Measurements from ENCODE around the gene PRKD2. TPM values are rescaled to one million over a fixed set of nuclear protein-coding genes. Genes with fewer than 3 reads are reported as not detected.
A peak's percentile ranks its signal among the peaks of the same experiment; 100 is the strongest.

PRKD2 gene
- total RNA-seq, 1 experiment from 2014 or later, result 30.4 TPM

DNA sequence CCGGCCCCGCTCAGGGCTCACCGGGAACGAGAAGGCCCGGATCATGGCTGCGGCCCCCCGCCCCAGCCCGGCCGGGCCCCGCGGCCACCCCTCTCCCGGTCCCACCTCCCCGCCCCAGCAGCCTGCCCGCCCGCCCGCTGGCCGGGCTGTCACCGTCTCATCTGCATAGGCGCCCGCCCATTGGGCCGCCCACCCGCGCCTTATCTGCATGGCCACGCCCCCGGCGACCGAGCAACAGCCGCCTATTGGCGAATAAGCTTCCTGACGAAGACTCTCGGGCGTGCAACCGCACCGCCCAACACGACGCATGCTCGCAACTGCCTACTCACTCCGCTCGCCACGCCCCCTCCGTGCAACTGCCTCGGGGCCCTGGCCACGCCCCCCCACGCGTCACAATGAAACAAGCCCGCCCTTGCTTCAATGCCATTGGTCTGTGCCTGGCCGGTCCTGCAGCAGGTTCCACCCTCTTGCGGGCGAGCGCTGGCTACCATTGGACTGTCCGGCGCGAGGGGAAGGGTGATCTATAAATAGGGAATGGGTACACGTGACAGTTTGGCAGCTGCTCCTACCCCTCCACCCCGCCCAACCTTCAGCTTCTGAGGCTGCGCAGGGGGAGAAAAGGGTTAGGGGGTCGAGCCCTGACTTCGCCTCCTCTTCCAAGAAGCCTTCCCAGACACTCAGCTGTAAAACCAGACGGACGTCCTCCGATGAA is 55.7 kb downstream of the PRKD2 start, which contains the start of gene DACT3:
TSS of gene DACT3 (minus strand) at position 163 of the 712 bp plus-strand sequence. CDS start at position 45, 118 bp downstream.
- BruUV-seq (replicated peaks), result no TSS peak
- H3K27ac Mint-ChIP-seq (ENCODE audit: low read depth, unreplicated experiment), result peak within 1 kb of the TSS; percentile 39
- H3K9me3 Mint-ChIP-seq (ENCODE audit: unreplicated experiment), result no peaks in the 10 kb centered on the region
- peak within 1 kb of the TSS; percentile 63 for H3K4me3 Mint-ChIP-seq (ENCODE audit: unreplicated experiment)
- intact Hi-C loops (cut with micrococcal nuclease), result loop anchor here (5.0 kb wide), 1 partner anchor 119 kb away; no protein-coding TSS in a partner anchor
- POLR2A ChIA-PET, result interaction anchor here (0.7 to 2.6 kb wide), 13 partner anchors 10 to 758 kb away, joined by 3 to 30 read pairs (median 4); partner anchors contain the start of genes CALM3 and MYPOP
- no peaks in the 10 kb centered on the region for H3K36me3 Mint-ChIP-seq (ENCODE audit: insufficient read depth, unreplicated experiment)
- DNase-seq (ENCODE audit: unreplicated experiment), result peak; percentile 100
- CTCF ChIA-PET, result interaction anchor here (0.6 to 3.3 kb wide), 28 partner anchors 9 to 466 kb away, joined by 3 to 101 read pairs (median 6); no protein-coding TSS in a partner anchor
- TF ChIP-seq, protein P1, sequence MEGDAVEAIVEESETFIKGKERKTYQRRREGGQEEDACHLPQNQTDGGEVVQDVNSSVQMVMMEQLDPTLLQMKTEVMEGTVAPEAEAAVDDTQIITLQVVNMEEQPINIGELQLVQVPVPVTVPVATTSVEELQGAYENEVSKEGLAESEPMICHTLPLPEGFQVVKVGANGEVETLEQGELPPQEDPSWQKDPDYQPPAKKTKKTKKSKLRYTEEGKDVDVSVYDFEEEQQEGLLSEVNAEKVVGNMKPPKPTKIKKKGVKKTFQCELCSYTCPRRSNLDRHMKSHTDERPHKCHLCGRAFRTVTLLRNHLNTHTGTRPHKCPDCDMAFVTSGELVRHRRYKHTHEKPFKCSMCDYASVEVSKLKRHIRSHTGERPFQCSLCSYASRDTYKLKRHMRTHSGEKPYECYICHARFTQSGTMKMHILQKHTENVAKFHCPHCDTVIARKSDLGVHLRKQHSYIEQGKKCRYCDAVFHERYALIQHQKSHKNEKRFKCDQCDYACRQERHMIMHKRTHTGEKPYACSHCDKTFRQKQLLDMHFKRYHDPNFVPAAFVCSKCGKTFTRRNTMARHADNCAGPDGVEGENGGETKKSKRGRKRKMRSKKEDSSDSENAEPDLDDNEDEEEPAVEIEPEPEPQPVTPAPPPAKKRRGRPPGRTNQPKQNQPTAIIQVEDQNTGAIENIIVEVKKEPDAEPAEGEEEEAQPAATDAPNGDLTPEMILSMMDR (IDR thresholded peaks at IDR 0.05; ENCODE audit: unreplicated experiment), result no peak
- H3K4me1 Mint-ChIP-seq (ENCODE audit: insufficient read depth, unreplicated experiment), result peaks cover 7% of the 10 kb centered on the region
- peaks cover 41% of the 10 kb centered on the region for H3K27me3 Mint-ChIP-seq (ENCODE audit: insufficient read depth, unreplicated experiment)

DNA sequence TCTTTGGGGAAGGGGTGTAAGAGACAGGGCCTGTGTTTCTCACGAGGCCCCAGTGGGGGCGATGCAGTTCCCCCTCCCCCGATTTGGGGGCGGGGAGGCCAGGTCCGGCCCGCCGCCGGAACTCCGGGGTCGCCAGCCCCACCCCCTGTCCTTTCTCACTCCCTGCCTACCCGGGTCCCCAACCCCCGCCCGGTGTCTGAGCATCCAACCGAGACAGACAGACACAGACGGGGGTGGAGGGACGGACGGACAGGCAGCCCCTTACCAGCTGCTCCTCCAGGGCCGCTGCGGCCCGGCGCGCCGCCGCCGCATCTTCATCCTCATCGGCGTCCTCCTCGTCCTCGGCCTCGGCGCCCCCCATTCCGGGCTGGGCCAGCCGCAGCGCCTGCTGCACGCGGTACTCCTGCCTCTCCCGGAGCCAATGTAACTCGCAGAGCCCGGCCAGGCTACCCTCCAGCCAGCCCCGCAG is 56.3 kb downstream of the PRKD2 start:
- peaks cover 41% of the 10 kb centered on the region for H3K27me3 Mint-ChIP-seq (ENCODE audit: insufficient read depth, unreplicated experiment)
- intact Hi-C loops (cut with micrococcal nuclease), result loop anchor here (5.0 kb wide), 1 partner anchor 118 kb away; no protein-coding TSS in a partner anchor
- ChIA-PET POLR2A (interaction anchor here (0.6 to 2.6 kb wide), 10 partner anchors 17 to 164 kb away, joined by 3 to 30 read pairs (median 6); partner anchors contain the start of gene CALM3), CTCF (interaction anchor here (0.6 to 3.3 kb wide), 8 partner anchors 24 to 117 kb away, joined by 3 to 101 read pairs (median 5); no protein-coding TSS in a partner anchor)
- H3K9me3 Mint-ChIP-seq (ENCODE audit: unreplicated experiment), result no peaks in the 10 kb centered on the region
- H3K4me3 Mint-ChIP-seq (ENCODE audit: unreplicated experiment), result peak overlapping the region; percentile 63
- TF ChIP-seq, protein P1 (IDR thresholded peaks at IDR 0.05; ENCODE audit: unreplicated experiment), result no peak
- peaks cover 7% of the 10 kb centered on the region for H3K4me1 Mint-ChIP-seq (ENCODE audit: insufficient read depth, unreplicated experiment)
- H3K27ac Mint-ChIP-seq (ENCODE audit: low read depth, unreplicated experiment), result no peak overlapping the region
- no TSS peak for BruUV-seq (replicated peaks)
- no peaks in the 10 kb centered on the region for H3K36me3 Mint-ChIP-seq (ENCODE audit: insufficient read depth, unreplicated experiment)
- no peak for DNase-seq (ENCODE audit: unreplicated experiment)

DNA sequence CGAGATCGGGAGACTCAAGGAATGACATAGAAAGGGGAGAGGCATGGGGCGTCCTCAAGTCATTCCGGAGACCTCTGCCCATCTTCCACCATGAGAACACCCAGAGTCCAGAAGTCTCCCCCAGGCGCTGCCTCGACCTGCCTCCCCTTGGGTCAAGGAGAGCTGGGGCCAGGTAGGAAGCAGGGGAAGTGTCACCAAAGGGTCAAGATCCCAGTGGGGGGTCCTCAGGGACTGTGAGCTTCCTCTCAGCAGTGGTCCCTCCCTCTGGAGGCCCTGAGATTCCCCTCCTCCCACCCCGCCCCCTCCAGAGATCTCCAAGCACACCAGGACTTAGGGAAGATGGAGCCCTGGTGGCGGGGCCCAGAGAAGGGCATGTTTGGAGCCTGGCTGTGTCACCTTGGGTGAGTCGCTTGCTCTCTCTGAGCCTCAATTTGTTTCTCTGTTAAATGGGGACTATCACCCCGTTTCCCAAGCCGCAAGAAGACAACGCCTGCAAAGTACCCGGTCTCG is 56.9 kb downstream of the PRKD2 start:
- no peaks in the 10 kb centered on the region for H3K9me3 Mint-ChIP-seq (ENCODE audit: unreplicated experiment)
- DNase-seq (ENCODE audit: unreplicated experiment), result no peak
- H3K4me3 Mint-ChIP-seq (ENCODE audit: unreplicated experiment), result peak overlapping the region; percentile 63
- H3K27me3 Mint-ChIP-seq (ENCODE audit: insufficient read depth, unreplicated experiment), result peaks cover 46% of the 10 kb centered on the region
- H3K4me1 Mint-ChIP-seq (ENCODE audit: insufficient read depth, unreplicated experiment), result peaks cover 7% of the 10 kb centered on the region
- no TSS peak for BruUV-seq (replicated peaks)
- intact Hi-C loops (cut with micrococcal nuclease), result loop anchor here (5.0 kb wide), 1 partner anchor 118 kb away; no protein-coding TSS in a partner anchor
- no peak overlapping the region for H3K27ac Mint-ChIP-seq (ENCODE audit: low read depth, unreplicated experiment)
- ChIA-PET POLR2A (interaction anchor here (0.6 to 2.6 kb wide), 3 partner anchors 32 to 184 kb away, joined by 3 to 30 read pairs (median 3); partner anchors contain the start of gene CALM3), CTCF (interaction anchor here (0.6 kb wide), 1 partner anchor 21 kb away, joined by 5 read pairs; no protein-coding TSS in a partner anchor)
- TF ChIP-seq, protein P1 (IDR thresholded peaks at IDR 0.05; ENCODE audit: unreplicated experiment), result no peak
- H3K36me3 Mint-ChIP-seq (ENCODE audit: insufficient read depth, unreplicated experiment), result no peaks in the 10 kb centered on the region
